ENCODE data around the gene BARX1.

The BARX1 gene

DNA sequence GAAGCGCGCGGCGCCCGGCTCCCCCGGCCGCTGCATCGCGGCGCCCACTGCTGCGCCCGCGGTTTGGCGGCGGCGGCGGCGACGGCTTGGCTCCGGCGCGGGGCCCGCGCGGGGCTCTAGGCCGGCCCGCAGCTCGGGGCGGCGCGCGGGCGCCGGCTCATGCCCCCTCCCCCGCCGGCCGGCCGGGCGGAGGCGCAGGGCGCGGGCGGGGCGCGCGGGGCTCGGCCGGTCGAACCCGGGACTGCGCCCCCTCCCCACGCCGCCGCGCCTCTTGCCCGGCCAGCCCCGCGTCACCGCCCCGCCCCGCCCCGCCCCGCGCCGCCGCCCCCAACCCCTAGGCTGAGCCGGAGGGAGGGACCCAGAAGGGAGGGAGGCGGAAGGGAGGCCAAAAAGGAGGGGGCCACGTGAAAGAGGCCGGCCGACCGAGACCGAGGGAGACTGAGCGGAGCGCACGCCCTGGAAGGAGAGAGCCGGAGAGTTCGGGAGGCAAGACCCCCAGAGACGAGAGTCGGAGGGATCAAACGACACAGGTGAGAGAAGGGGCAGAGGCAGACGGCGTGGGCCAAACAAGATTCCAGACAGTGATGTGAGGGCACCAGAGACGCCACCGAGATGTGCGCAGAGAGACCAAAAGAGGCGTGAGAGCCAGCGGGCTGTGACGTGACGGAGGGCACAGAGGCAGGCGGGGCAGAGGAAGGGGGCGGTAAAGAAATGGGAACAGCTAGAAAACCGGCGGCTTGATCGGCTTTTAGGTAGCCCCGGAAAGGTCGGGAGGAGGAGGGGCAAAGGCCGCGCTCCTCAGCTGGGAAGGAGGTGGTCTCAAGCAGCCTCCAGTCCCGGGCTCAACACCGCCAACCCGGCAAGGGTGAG is at the start of gene BARX1:
TSS of gene BARX1 (minus strand) at position 245 of the 870 bp plus-strand sequence. CDS start at position 36, 209 bp downstream.
- Mint-ChIP-seq H3K36me3 (peaks cover 2% of the 10 kb centered on the region), H3K9me3 (peaks cover 2% of the 10 kb centered on the region), H3K4me3 (peak within 1 kb of the TSS; percentile 83), H3K27me3 (peaks cover 41% of the 10 kb centered on the region), H3K4me1 (peaks cover 35% of the 10 kb centered on the region), H3K27ac (peak within 1 kb of the TSS; percentile 72)
- ATAC-seq (ENCODE audit: low read depth) = peak; percentile 59
- peak in 1 of 2 donors; percentile 59 for DNase-seq (ENCODE audit: low spot score in 2 of 2)

GRCh38 chr9:94002316-94003140 is 47.4 kb upstream of the BARX1 start:
- no peaks in the 10 kb centered on the region for H3K4me1 Mint-ChIP-seq
- peaks cover 12% of the 10 kb centered on the region for H3K27me3 Mint-ChIP-seq
- H3K36me3 Mint-ChIP-seq = no peaks in the 10 kb centered on the region
- no peak overlapping the region for H3K27ac Mint-ChIP-seq
- ATAC-seq (ENCODE audit: low read depth) (no peak), DNase-seq (ENCODE audit: low spot score in 2 of 2) (no peak)
- H3K9me3 Mint-ChIP-seq = peaks cover 2% of the 10 kb centered on the region
- H3K4me3 Mint-ChIP-seq = no peak overlapping the region

- Mint-ChIP-seq H3K27ac (no peak overlapping the region), H3K4me1 (no peaks in the 10 kb centered on the region), H3K27me3 (peaks cover 7% of the 10 kb centered on the region), H3K9me3 (peaks cover 2% of the 10 kb centered on the region), H3K36me3 (no peaks in the 10 kb centered on the region), H3K4me3 (no peak overlapping the region)
- DNase-seq (ENCODE audit: low spot score in 2 of 2) (no peak), ATAC-seq (ENCODE audit: low read depth) (no peak)
Observed at GRCh38 chr9:93996863-93997262, 41.7 kb upstream of the BARX1 start.

GRCh38 chr9:93996367-93996766 is 41.2 kb upstream of the BARX1 start:
- H3K9me3 Mint-ChIP-seq = peaks cover 2% of the 10 kb centered on the region
- H3K4me1 Mint-ChIP-seq = no peaks in the 10 kb centered on the region
- H3K27ac Mint-ChIP-seq = no peak overlapping the region
- no peak for DNase-seq (ENCODE audit: low spot score in 2 of 2)
- H3K4me3 Mint-ChIP-seq = no peak overlapping the region
- no peaks in the 10 kb centered on the region for H3K36me3 Mint-ChIP-seq
- H3K27me3 Mint-ChIP-seq = peaks cover 7% of the 10 kb centered on the region
- ATAC-seq (ENCODE audit: low read depth) = no peak

- Mint-ChIP-seq H3K4me1 (no peaks in the 10 kb centered on the region), H3K36me3 (peaks cover 3% of the 10 kb centered on the region), H3K9me3 (peaks cover 10% of the 10 kb centered on the region), H3K4me3 (no peak overlapping the region), H3K27me3 (peaks cover 11% of the 10 kb centered on the region), H3K27ac (no peak overlapping the region)
- DNase-seq (ENCODE audit: low spot score in 2 of 2) (no peak), ATAC-seq (ENCODE audit: low read depth) (no peak)
Observed at GRCh38 chr9:93994545-93994944, 39.4 kb upstream of the BARX1 start.

DNA sequence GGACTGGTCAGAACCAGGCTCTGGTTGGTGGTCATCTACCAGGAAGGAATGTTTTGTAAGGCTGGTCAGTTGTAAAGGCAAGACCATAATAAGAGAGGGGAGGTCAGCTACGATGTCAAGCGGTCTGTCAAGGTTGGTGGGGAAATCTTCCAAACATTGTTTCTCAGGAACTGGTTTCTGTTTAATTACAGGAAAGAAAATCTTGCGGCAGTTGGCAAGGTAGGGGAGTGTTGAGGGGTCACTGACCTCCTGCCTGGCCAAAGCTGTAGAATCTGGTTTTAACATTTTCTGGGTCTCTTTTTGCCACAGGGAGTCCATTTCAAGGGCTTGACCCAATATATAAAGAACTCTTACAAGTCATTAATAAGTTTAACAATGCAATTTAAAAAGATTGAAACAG is 39.0 kb upstream of the BARX1 start:
- H3K27ac Mint-ChIP-seq = no peak overlapping the region
- H3K36me3 Mint-ChIP-seq = peaks cover 3% of the 10 kb centered on the region
- DNase-seq (ENCODE audit: low spot score in 2 of 2) = no peak
- no peak for ATAC-seq (ENCODE audit: low read depth)
- no peaks in the 10 kb centered on the region for H3K4me1 Mint-ChIP-seq
- H3K4me3 Mint-ChIP-seq = no peak overlapping the region
- H3K9me3 Mint-ChIP-seq = peaks cover 10% of the 10 kb centered on the region
- H3K27me3 Mint-ChIP-seq = peaks cover 11% of the 10 kb centered on the region

DNA sequence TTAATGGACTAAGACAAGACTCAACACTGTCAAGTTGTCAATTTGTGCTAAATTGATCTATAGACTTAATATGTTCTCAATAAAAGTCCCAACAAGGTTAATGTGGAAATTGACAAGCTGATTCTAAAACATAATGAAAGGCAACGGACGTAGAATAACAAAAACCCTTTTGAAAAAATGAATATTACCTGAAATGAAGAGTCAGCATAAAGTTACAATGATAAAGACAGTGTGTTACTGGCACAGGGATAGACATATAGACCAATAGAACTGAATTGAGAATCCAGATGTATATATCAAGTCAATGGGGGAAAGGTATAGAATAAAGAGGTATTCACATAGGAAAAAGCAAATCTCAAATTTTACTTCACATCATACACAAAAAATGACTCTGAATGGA is 37.7 kb upstream of the BARX1 start:
- peaks cover 12% of the 10 kb centered on the region for H3K27me3 Mint-ChIP-seq
- peaks cover 10% of the 10 kb centered on the region for H3K9me3 Mint-ChIP-seq
- no peak overlapping the region for H3K27ac Mint-ChIP-seq
- H3K4me3 Mint-ChIP-seq = no peak overlapping the region
- ATAC-seq (ENCODE audit: low read depth) = no peak
- H3K4me1 Mint-ChIP-seq = no peaks in the 10 kb centered on the region
- DNase-seq (ENCODE audit: low spot score in 2 of 2) = no peak
- H3K36me3 Mint-ChIP-seq = peaks cover 3% of the 10 kb centered on the region

GRCh38 chr9:93990448-93990847 is 35.3 kb upstream of the BARX1 start:
- Mint-ChIP-seq H3K27ac (no peak overlapping the region), H3K4me3 (no peak overlapping the region), H3K9me3 (peaks cover 26% of the 10 kb centered on the region), H3K36me3 (peaks cover 7% of the 10 kb centered on the region), H3K4me1 (no peaks in the 10 kb centered on the region), H3K27me3 (peaks cover 16% of the 10 kb centered on the region)
- DNase-seq (ENCODE audit: low spot score in 2 of 2) (no peak), ATAC-seq (ENCODE audit: low read depth) (no peak)

- H3K4me1 Mint-ChIP-seq = no peaks in the 10 kb centered on the region
- peaks cover 7% of the 10 kb centered on the region for H3K36me3 Mint-ChIP-seq
- ATAC-seq (ENCODE audit: low read depth) (no peak), DNase-seq (ENCODE audit: low spot score in 2 of 2) (no peak)
- H3K9me3 Mint-ChIP-seq = peaks cover 26% of the 10 kb centered on the region
- no peak overlapping the region for H3K27ac Mint-ChIP-seq
- H3K4me3 Mint-ChIP-seq = no peak overlapping the region
- H3K27me3 Mint-ChIP-seq = peaks cover 17% of the 10 kb centered on the region
Observed at GRCh38 chr9:93988056-93988455, 32.9 kb upstream of the BARX1 start.

GRCh38 chr9:93984860-93985259 is 29.7 kb upstream of the BARX1 start:
- DNase-seq (ENCODE audit: low spot score in 2 of 2) = no peak
- H3K9me3 Mint-ChIP-seq = peaks cover 18% of the 10 kb centered on the region
- H3K4me1 Mint-ChIP-seq = no peaks in the 10 kb centered on the region
- no peak overlapping the region for H3K4me3 Mint-ChIP-seq
- peaks cover 23% of the 10 kb centered on the region for H3K27me3 Mint-ChIP-seq
- ATAC-seq (ENCODE audit: low read depth) = no peak
- peaks cover 4% of the 10 kb centered on the region for H3K36me3 Mint-ChIP-seq
- no peak overlapping the region for H3K27ac Mint-ChIP-seq

DNA sequence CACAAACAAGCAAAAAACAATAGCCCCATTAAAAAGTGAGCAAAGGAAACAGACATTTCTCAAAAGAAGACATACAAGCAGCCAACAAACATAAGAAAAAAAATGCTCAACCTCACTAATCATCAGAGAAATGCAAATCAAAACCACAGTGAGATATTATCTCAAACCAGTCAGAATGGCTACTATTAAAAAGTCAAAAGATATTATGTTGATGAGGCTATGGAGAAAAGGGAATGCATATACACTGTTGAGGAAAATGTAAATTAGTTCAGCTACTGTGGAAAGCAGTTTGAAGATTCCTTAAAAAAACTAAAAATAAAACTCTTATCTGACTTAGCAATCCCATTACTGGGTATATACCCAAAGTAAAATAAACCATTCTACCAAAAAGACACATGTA is 28.7 kb upstream of the BARX1 start:
- Mint-ChIP-seq H3K36me3 (peaks cover 4% of the 10 kb centered on the region), H3K27me3 (peaks cover 27% of the 10 kb centered on the region), H3K4me3 (no peak overlapping the region), H3K9me3 (peaks cover 18% of the 10 kb centered on the region), H3K4me1 (no peaks in the 10 kb centered on the region), H3K27ac (no peak overlapping the region)
- DNase-seq (ENCODE audit: low spot score in 2 of 2) (no peak), ATAC-seq (ENCODE audit: low read depth) (no peak)

GRCh38 chr9:93979721-93980120 is 24.6 kb upstream of the BARX1 start:
- Mint-ChIP-seq H3K27me3 (peaks cover 29% of the 10 kb centered on the region), H3K9me3 (no peaks in the 10 kb centered on the region), H3K4me3 (no peak overlapping the region), H3K4me1 (no peaks in the 10 kb centered on the region), H3K27ac (no peak overlapping the region), H3K36me3 (no peaks in the 10 kb centered on the region)
- no peak for DNase-seq (ENCODE audit: low spot score in 2 of 2)
- ATAC-seq (ENCODE audit: low read depth) = no peak

DNA sequence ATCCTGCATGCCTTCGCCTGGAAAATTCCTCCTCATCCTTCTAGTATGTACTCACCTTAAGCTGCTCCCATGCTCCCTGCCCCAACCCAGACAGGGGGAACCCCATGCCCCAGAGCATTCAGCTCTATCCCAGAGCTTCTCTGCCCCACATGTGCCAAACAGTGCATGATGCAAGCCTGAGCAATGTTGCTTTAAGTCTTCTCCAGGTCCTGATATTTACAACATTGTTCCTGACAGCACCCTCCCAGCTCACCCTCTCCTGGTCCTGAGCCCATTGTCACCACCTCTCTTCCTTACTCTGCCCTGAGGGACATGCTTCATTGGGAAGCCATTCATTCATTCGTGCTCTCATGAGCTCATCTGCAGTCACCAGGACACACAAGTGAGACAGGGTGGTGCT is 23.4 kb upstream of the BARX1 start:
- DNase-seq (ENCODE audit: low spot score in 2 of 2) (no peak), ATAC-seq (ENCODE audit: low read depth) (no peak)
- H3K4me1 Mint-ChIP-seq = no peaks in the 10 kb centered on the region
- H3K27me3 Mint-ChIP-seq = peaks cover 24% of the 10 kb centered on the region
- H3K4me3 Mint-ChIP-seq = no peak overlapping the region
- H3K27ac Mint-ChIP-seq = no peak overlapping the region
- no peaks in the 10 kb centered on the region for H3K36me3 Mint-ChIP-seq
- no peaks in the 10 kb centered on the region for H3K9me3 Mint-ChIP-seq

DNA sequence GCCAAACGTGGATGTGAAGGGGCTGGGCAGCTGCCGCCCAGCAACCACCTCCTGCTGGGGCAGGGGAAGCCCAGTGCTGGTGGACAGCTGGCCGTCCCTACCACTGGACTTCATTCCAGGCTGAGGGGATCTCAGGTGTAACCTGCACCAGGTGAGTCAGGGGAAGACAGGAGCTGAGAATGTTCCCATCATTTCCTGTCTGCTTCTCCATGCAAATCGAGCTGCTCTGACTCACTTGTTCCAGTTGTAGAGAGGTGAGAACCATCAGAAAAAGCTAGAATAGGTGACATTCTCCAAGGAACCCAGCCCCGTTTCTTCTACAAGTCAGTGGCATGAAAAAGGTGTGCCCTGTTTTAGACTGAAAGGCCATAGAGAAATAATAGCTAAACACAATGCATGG is 21.8 kb upstream of the BARX1 start:
- no peak for DNase-seq (ENCODE audit: low spot score in 2 of 2)
- peaks cover 22% of the 10 kb centered on the region for H3K27me3 Mint-ChIP-seq
- no peak overlapping the region for H3K27ac Mint-ChIP-seq
- H3K36me3 Mint-ChIP-seq = peaks cover 6% of the 10 kb centered on the region
- no peak overlapping the region for H3K4me3 Mint-ChIP-seq
- ATAC-seq (ENCODE audit: low read depth) = no peak
- peaks cover 6% of the 10 kb centered on the region for H3K9me3 Mint-ChIP-seq
- H3K4me1 Mint-ChIP-seq = no peaks in the 10 kb centered on the region
